GM23248 (cell line): Measurements from ENCODE around the gene ITFG1.

Experiments used
- EZH2 ChIP-seq: fragments of 200-600 bp; sonication (generic); IDR thresholded peaks from 2 replicates; pipeline ENCODE4 v1.6.1; 2018; ENCODE audit warnings: antibody characterized with exemption, mild to moderate bottlenecking; ENCODE audit not compliant: insufficient read depth, poor library complexity, severe bottlenecking
- EZH2phosphoT487 ChIP-seq: fragments of 200-600 bp; sonication (generic); IDR thresholded peaks from 2 replicates; pipeline ENCODE4 v1.6.1; 2018; ENCODE audit warnings: antibody characterized with exemption, moderate library complexity, mild to moderate bottlenecking, low read depth; ENCODE audit not compliant: insufficient read depth

- TF ChIP-seq EZH2 = no peak
- TF ChIP-seq EZH2phosphoT487 = no peak
These were observed 316.9 kb downstream of the ITFG1 start, which contains the start of gene NETO2 for GRCh38 chr16:47143677-47144558.
